Smooth muscle cell (in vitro differentiated cells): ENCODE measurements around the gene HCAR1. TPM values are rescaled to one million over a fixed set of nuclear protein-coding genes. Genes with fewer than 3 reads are reported as not detected.

Experiments used
- DNase-seq: peaks from one replicate; lab custom pipeline; 2025; ENCODE audit not compliant: unreplicated experiment; lab: John Stamatoyannopoulos, UW
- H2AFZ ChIP-seq: fragments of 200-600 bp; sonication (generic); 2 replicates; pipeline ENCODE4 v1.6.0; 2016; ENCODE audit warnings: antibody characterized with exemption, low read depth, mild to moderate bottlenecking
- H3F3A ChIP-seq: fragments of 200-600 bp; sonication (generic); 2 replicates; pipeline ENCODE4 v1.6.0; 2017; ENCODE audit warnings: antibody characterized with exemption, low read depth
- H3K27ac ChIP-seq: fragments of 200-600 bp; sonication (generic); 2 replicates; pipeline ENCODE4 v1.5.1; 2016; ENCODE audit warnings: low read depth, mild to moderate bottlenecking
- H3K27me3 ChIP-seq: fragments of 200-600 bp; sonication (generic); 2 replicates; pipeline ENCODE4 v1.6.1; 2016; ENCODE audit warnings: low read depth, mild to moderate bottlenecking
- H3K36me3 ChIP-seq: fragments of 200-600 bp; sonication (generic); 2 replicates; pipeline ENCODE4 v1.5.1; 2016; ENCODE audit warnings: low read depth
- H3K4me1 ChIP-seq: fragments of 200-600 bp; sonication (generic); 2 replicates; pipeline ENCODE4 v1.5.1; 2016; ENCODE audit warnings: low read depth
- H3K4me2 ChIP-seq: fragments of 200-600 bp; sonication (generic); 2 replicates; pipeline ENCODE4 v1.6.0; 2016; ENCODE audit warnings: mild to moderate bottlenecking
- H3K4me3 ChIP-seq: fragments of 200-600 bp; sonication (generic); 2 replicates; pipeline ENCODE4 v1.5.1; 2016; ENCODE audit warnings: mild to moderate bottlenecking
- H3K79me2 ChIP-seq: fragments of 200-600 bp; sonication (generic); 2 replicates; pipeline ENCODE4 v1.6.0; 2016; ENCODE audit warnings: low read depth, mild to moderate bottlenecking
- H3K9ac ChIP-seq: fragments of 200-600 bp; sonication (generic); 2 replicates; pipeline ENCODE4 v1.6.0; 2016; ENCODE audit warnings: low read depth
- H3K9me3 ChIP-seq: fragments of 200-600 bp; sonication (generic); replicated peaks from 2 replicates; pipeline ENCODE4 v1.5.1; 2016; ENCODE audit warnings: low read depth
- H4K20me1 ChIP-seq: fragments of 200-600 bp; sonication (generic); 2 replicates; pipeline ENCODE4 v1.6.0; 2016; ENCODE audit warnings: low read depth
- WGBS: methylation state at CpG from one replicate; pipeline ENCODE4 v1.1.7; 2016; ENCODE audit warnings: low lambda C conversion rate; 5-methylcytosine and 5-hydroxymethylcytosine counted together
- polyA plus RNA-seq: library from polyadenylated mRNA; unstranded; fragments of >200 nt; fragmentation: Nextera tagmentation; extraction: Ambion mirVana; gene quantifications from 2 replicates; pipeline ENCODE4 v1.2.1, GENCODE V29; 2016
- total RNA-seq: library from RNA; depleted of rRNA; stranded (reverse); fragments of >200 nt; gene quantifications from 2 replicates; pipeline ENCODE4 v1.2.3, GENCODE V29; 2014
- TF ChIP-seq, protein P1 (sequence below): fragments of 200-600 bp; sonication (generic); IDR thresholded peaks from 2 replicates; pipeline ENCODE4 v1.5.1; 2017; ENCODE audit warnings: borderline replicate concordance, mild to moderate bottlenecking, antibody characterized with exemption; ENCODE audit not compliant: insufficient read depth, poor library complexity, severe bottlenecking

Gene HCAR1
- total and polyA plus RNA-seq, 2 experiments from 2014 or later = not detected

DNA sequence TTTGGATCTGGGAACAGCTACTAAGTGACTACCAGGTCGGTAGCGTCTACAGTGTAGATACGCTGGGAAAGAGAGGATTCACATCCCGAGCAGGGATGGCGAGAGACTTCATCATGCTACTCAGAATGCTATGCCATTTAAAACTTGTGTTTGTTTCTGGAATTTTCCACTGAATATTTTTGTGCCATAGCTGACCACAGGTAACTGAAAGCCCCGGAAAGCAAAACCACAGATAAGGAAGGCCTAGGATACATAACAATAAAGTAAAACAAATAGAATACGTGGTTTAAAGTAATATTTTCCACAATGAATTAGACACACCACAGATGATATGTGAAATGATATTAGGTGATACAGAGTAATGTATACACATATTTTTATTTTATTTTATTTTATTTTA, 7.9 kb upstream of the HCAR1 start:
- TF ChIP-seq, protein P1, sequence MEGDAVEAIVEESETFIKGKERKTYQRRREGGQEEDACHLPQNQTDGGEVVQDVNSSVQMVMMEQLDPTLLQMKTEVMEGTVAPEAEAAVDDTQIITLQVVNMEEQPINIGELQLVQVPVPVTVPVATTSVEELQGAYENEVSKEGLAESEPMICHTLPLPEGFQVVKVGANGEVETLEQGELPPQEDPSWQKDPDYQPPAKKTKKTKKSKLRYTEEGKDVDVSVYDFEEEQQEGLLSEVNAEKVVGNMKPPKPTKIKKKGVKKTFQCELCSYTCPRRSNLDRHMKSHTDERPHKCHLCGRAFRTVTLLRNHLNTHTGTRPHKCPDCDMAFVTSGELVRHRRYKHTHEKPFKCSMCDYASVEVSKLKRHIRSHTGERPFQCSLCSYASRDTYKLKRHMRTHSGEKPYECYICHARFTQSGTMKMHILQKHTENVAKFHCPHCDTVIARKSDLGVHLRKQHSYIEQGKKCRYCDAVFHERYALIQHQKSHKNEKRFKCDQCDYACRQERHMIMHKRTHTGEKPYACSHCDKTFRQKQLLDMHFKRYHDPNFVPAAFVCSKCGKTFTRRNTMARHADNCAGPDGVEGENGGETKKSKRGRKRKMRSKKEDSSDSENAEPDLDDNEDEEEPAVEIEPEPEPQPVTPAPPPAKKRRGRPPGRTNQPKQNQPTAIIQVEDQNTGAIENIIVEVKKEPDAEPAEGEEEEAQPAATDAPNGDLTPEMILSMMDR = no peak
- Histone ChIP-seq H3K4me3 (no peak overlapping the region), H3K79me2 (no peaks in the 10 kb centered on the region), H3K9ac (no peak overlapping the region), H3K27ac (no peak overlapping the region), H3F3A (no peaks in the 10 kb centered on the region), H3K4me2 (no peak overlapping the region), H3K9me3 (no peaks in the 10 kb centered on the region), H3K36me3 (no peaks in the 10 kb centered on the region), H3K4me1 (no peaks in the 10 kb centered on the region), H3K27me3 (no peaks in the 10 kb centered on the region), H2AFZ (no peak overlapping the region), H4K20me1 (no peaks in the 10 kb centered on the region)
- 94% methylated on average over 7 of the region's 7 CpGs for WGBS
- no peak for DNase-seq

GRCh38 chr12:122732611-122733010, 2.0 kb upstream of the HCAR1 start:
- Histone ChIP-seq H3K27ac (no peak overlapping the region), H3K4me2 (no peak overlapping the region), H3F3A (no peaks in the 10 kb centered on the region), H3K9me3 (no peaks in the 10 kb centered on the region), H2AFZ (no peak overlapping the region), H3K27me3 (no peaks in the 10 kb centered on the region), H3K4me1 (no peaks in the 10 kb centered on the region), H4K20me1 (no peaks in the 10 kb centered on the region), H3K4me3 (no peak overlapping the region), H3K79me2 (no peaks in the 10 kb centered on the region), H3K36me3 (no peaks in the 10 kb centered on the region), H3K9ac (no peak overlapping the region)
- TF ChIP-seq, protein P1 = no peak
- DNase-seq = no peak
- WGBS = 95% methylated on average over 4 of the region's 4 CpGs

GRCh38 chr12:122732170-122732569, 1.5 kb upstream of the HCAR1 start:
- Histone ChIP-seq H4K20me1 (no peaks in the 10 kb centered on the region), H3K27ac (no peak overlapping the region), H3K4me2 (no peak overlapping the region), H3K27me3 (no peaks in the 10 kb centered on the region), H3K79me2 (no peaks in the 10 kb centered on the region), H3K4me1 (no peaks in the 10 kb centered on the region), H3F3A (no peaks in the 10 kb centered on the region), H3K4me3 (no peak overlapping the region), H3K36me3 (no peaks in the 10 kb centered on the region), H2AFZ (no peak overlapping the region), H3K9me3 (no peaks in the 10 kb centered on the region), H3K9ac (no peak overlapping the region)
- TF ChIP-seq, protein P1 = no peak
- whole genome bisulfite sequencing = 92% methylated on average over 3 of the region's 3 CpGs
- DNase-seq = no peak

DNA sequence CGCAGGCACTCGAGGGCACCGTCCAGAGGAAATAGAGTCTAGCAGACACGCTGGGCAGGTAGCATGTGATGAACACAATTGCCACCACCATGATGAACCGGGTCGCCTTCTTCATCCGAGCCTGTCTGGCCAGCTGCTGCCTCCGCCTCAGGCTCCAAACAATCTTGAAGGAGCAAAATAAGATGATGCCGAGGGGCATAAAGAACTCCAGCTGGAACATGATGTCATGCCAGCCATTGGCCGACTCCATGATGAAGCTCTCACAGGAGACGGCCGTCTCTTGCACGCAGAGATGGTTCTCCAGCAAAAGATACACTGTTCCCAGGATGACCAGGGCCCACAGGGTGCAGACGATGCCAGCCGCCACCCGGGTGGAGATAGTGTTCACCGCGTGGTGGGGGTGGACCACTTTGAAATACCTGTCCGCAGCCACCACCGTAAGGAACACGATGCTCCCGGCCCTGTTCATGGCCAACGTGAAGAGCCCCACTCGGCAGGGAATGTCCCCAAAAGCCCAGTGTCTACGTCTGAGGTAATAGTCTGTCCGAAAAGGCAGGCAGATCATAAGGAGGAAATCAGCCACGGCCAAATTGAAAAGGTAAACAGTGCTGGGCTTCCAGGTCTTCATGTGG, 945 bp downstream of the HCAR1 start:
- H3K4me3 ChIP-seq = no peak overlapping the region
- DNase-seq = no peak
- no peaks in the 10 kb centered on the region for H3K4me1 ChIP-seq
- H4K20me1 ChIP-seq = no peaks in the 10 kb centered on the region
- no peak overlapping the region for H2AFZ ChIP-seq
- no peak overlapping the region for H3K4me2 ChIP-seq
- no peak overlapping the region for H3K9ac ChIP-seq
- TF ChIP-seq, protein P1 = no peak
- H3K27me3 ChIP-seq = no peaks in the 10 kb centered on the region
- H3K27ac ChIP-seq = no peak overlapping the region
- H3F3A ChIP-seq = no peaks in the 10 kb centered on the region
- no peaks in the 10 kb centered on the region for H3K79me2 ChIP-seq
- H3K36me3 ChIP-seq = no peaks in the 10 kb centered on the region
- H3K9me3 ChIP-seq = no peaks in the 10 kb centered on the region
- WGBS = 97% methylated on average over 27 of the region's 27 CpGs
